H9 (cell line): ENCODE measurements around the gene SPAG17. TPM values are rescaled to one million over a fixed set of nuclear protein-coding genes. Genes with fewer than 3 reads are reported as not detected.
A peak's percentile ranks its signal among the peaks of the same experiment; 100 is the strongest.

ENCODE experiments used
- DNase-seq: peaks from one replicate; pipeline ENCODE4 v3.0.0-alpha.2; 2017
- H2AFZ ChIP-seq: one replicate; pipeline ENCODE4 v1.6.1; 2013; ENCODE audit warnings: mild to moderate bottlenecking, low read length, control low read depth, moderate library complexity
- H2AK5ac ChIP-seq: 2 replicates; pipeline ENCODE4 v1.6.1; 2013; ENCODE audit warnings: low read length, control low read depth, mixed read lengths; ENCODE audit not compliant: insufficient read length
- H2BK120ac ChIP-seq: one replicate; pipeline ENCODE4 v1.6.1; 2013; ENCODE audit warnings: low read depth, mild to moderate bottlenecking, low read length, control low read depth, inconsistent platforms; ENCODE audit not compliant: poor library complexity, severe bottlenecking
- H2BK12ac ChIP-seq: 2 replicates; pipeline ENCODE4 v1.6.1; 2013; ENCODE audit warnings: low read length, control low read depth, mixed read lengths, low read depth; ENCODE audit not compliant: insufficient read length
- H2BK15ac ChIP-seq: 2 replicates; pipeline ENCODE4 v1.6.1; 2013; ENCODE audit warnings: low read depth, low read length, control low read depth
- H2BK20ac ChIP-seq: one replicate; pipeline ENCODE4 v1.6.1; 2013; ENCODE audit warnings: low read depth, mild to moderate bottlenecking, low read length, control low read depth, inconsistent platforms; ENCODE audit not compliant: poor library complexity, severe bottlenecking
- H2BK5ac ChIP-seq: 2 replicates; pipeline ENCODE4 v1.6.1; 2013; ENCODE audit warnings: low read length, control low read depth, mixed read lengths; ENCODE audit not compliant: insufficient read length
- H3K14ac ChIP-seq: 2 replicates; pipeline ENCODE4 v1.6.1; 2013; ENCODE audit warnings: low read length, control low read depth; ENCODE audit not compliant: insufficient read depth
- H3K18ac ChIP-seq: 2 replicates; pipeline ENCODE4 v1.6.1; 2013; ENCODE audit warnings: low read depth, mild to moderate bottlenecking, mixed read lengths, low read length, control low read depth; ENCODE audit not compliant: insufficient read length
- H3K23ac ChIP-seq: 2 replicates; pipeline ENCODE4 v1.6.1; 2013; ENCODE audit warnings: low read length, control low read depth, mixed read lengths, low read depth; ENCODE audit not compliant: insufficient read length
- H3K23me2 ChIP-seq: 2 replicates; pipeline ENCODE4 v1.6.1; 2013; ENCODE audit warnings: low read depth, mild to moderate bottlenecking, mixed read lengths, low read length, control low read depth; ENCODE audit not compliant: insufficient read length, poor library complexity, severe bottlenecking
- H3K27ac ChIP-seq: 2 replicates; pipeline ENCODE4 v1.5.1; 2013; ENCODE audit warnings: low read length, control low read depth, mixed read lengths, low read depth; ENCODE audit not compliant: insufficient read length
- H3K27me3 ChIP-seq: 2 replicates; pipeline ENCODE4 v1.6.1; 2013; ENCODE audit warnings: low read length, control low read depth, inconsistent platforms; ENCODE audit not compliant: insufficient read depth
- H3K4ac ChIP-seq: 2 replicates; pipeline ENCODE4 v1.6.1; 2013; ENCODE audit warnings: low read depth, mild to moderate bottlenecking, control low read depth, inconsistent platforms, low read length, moderate library complexity
- H3K4me1 ChIP-seq: 2 replicates; pipeline ENCODE4 v1.6.1; 2013; ENCODE audit warnings: low read length, control low read depth, inconsistent platforms; ENCODE audit not compliant: insufficient read depth
- H3K4me2 ChIP-seq: 2 replicates; pipeline ENCODE4 v1.6.1; 2013; ENCODE audit warnings: low read length, control low read depth, mixed read lengths; ENCODE audit not compliant: insufficient read length, insufficient read depth
- H3K56ac ChIP-seq: 2 replicates; pipeline ENCODE4 v1.6.1; 2013; ENCODE audit warnings: low read depth, mild to moderate bottlenecking, mixed read lengths, low read length, control low read depth; ENCODE audit not compliant: insufficient read length
- H3K79me1 ChIP-seq: 2 replicates; pipeline ENCODE4 v1.6.1; 2013; ENCODE audit warnings: low read depth, mild to moderate bottlenecking, moderate library complexity, low read length, control low read depth, inconsistent platforms; ENCODE audit not compliant: insufficient read depth, poor library complexity, severe bottlenecking
- H3K79me2 ChIP-seq: 2 replicates; pipeline ENCODE4 v1.6.1; 2013; ENCODE audit warnings: low read length, control low read depth, inconsistent platforms; ENCODE audit not compliant: insufficient read depth
- H3K9ac ChIP-seq: 2 replicates; pipeline ENCODE4 v1.6.1; 2013; ENCODE audit warnings: low read length, control low read depth, mixed read lengths; ENCODE audit not compliant: insufficient read length; ENCODE audit errors: extremely low read depth
- H3K9me3 ChIP-seq: one replicate; pipeline ENCODE4 v1.6.1; 2013; ENCODE audit warnings: low read depth, low read length, inconsistent platforms; ENCODE audit not compliant: control insufficient read depth
- H3T11ph ChIP-seq: one replicate; pipeline ENCODE4 v1.6.1; 2013; ENCODE audit warnings: mild to moderate bottlenecking, low read length, control low read depth, inconsistent platforms
- H4K20me1 ChIP-seq: one replicate; pipeline ENCODE4 v1.6.1; 2013; ENCODE audit not compliant: control insufficient read depth, insufficient read length, insufficient read depth
- H4K5ac ChIP-seq: 2 replicates; pipeline ENCODE4 v1.6.1; 2013; ENCODE audit warnings: low read depth, mild to moderate bottlenecking, mixed read lengths, low read length, control low read depth; ENCODE audit not compliant: insufficient read length
- H4K8ac ChIP-seq: replicated peaks from 2 replicates; pipeline ENCODE4 v1.6.1; 2013; ENCODE audit warnings: low read length, control low read depth, mixed read lengths, low read depth; ENCODE audit not compliant: insufficient read length
- H4K91ac ChIP-seq: 2 replicates; pipeline ENCODE4 v1.6.1; 2013; ENCODE audit warnings: low read depth, mild to moderate bottlenecking, moderate library complexity, mixed read lengths, low read length, control low read depth; ENCODE audit not compliant: insufficient read length
- H3K27ac Mint-ChIP-seq, 3 experiments: 2 replicates in 2 of 3; 3 replicates in 1 of 3; pipeline ENCODE4 v1.8.0; 2020 to 2021; ENCODE audit warnings: mixed read lengths in 3 of 3, mild to moderate bottlenecking in 1 of 3, moderate library complexity in 1 of 3
- H3K27me3 Mint-ChIP-seq: 2 replicates; pipeline ENCODE4 v1.8.0; 2021; ENCODE audit warnings: low read depth, mild to moderate bottlenecking, moderate library complexity, mixed read lengths
- H3K36me3 Mint-ChIP-seq, 3 experiments: 2 replicates in 2 of 3; 3 replicates in 1 of 3; pipeline ENCODE4 v1.8.0; 2020 to 2021; ENCODE audit warnings: low read depth in 3 of 3, mixed read lengths in 3 of 3; ENCODE audit not compliant: insufficient read depth in 1 of 3
- H3K4me1 Mint-ChIP-seq, 2 experiments: 2 replicates each; pipeline ENCODE4 v1.8.0; 2020; ENCODE audit warnings: mixed read lengths in 2 of 2
- H3K4me3 Mint-ChIP-seq, 2 experiments: 2 replicates in 1 of 2; 3 replicates in 1 of 2; pipeline ENCODE4 v1.8.0; 2020 to 2021; ENCODE audit warnings: mild to moderate bottlenecking in 2 of 2, mixed read lengths in 2 of 2, moderate library complexity in 1 of 2
- H3K9me3 Mint-ChIP-seq, 2 experiments: 2 replicates in 1 of 2; 3 replicates in 1 of 2; pipeline ENCODE4 v1.8.0; 2020; ENCODE audit warnings: mild to moderate bottlenecking in 2 of 2, mixed read lengths in 2 of 2, moderate library complexity in 1 of 2
- CTCF ChIP-seq: fragments of 200-600 bp; sonication (generic); conservative IDR thresholded peaks from 3 replicates; pipeline ENCODE4 v1.8.0; 2021; ENCODE audit warnings: antibody characterized with exemption, mild to moderate bottlenecking
- WGBS: extraction: QIAGEN DNeasy Blood & Tissue Kit; methylation state at CpG from one replicate; pipeline ENCODE4 v1.1.7; 2013; ENCODE audit warnings: missing lambda C conversion rate, low lambda C conversion rate, mixed read lengths; ENCODE audit not compliant: insufficient read length; ENCODE audit errors: extremely low coverage; 5-methylcytosine and 5-hydroxymethylcytosine counted together
- total RNA-seq: library from RNA; stranded (reverse); gene quantifications from 2 replicates; pipeline ENCODE4 v1.2.1, GENCODE V29; 2021

The SPAG17 gene
- total RNA-seq, 1 experiment from 2014 or later, result 0.37 TPM

DNA sequence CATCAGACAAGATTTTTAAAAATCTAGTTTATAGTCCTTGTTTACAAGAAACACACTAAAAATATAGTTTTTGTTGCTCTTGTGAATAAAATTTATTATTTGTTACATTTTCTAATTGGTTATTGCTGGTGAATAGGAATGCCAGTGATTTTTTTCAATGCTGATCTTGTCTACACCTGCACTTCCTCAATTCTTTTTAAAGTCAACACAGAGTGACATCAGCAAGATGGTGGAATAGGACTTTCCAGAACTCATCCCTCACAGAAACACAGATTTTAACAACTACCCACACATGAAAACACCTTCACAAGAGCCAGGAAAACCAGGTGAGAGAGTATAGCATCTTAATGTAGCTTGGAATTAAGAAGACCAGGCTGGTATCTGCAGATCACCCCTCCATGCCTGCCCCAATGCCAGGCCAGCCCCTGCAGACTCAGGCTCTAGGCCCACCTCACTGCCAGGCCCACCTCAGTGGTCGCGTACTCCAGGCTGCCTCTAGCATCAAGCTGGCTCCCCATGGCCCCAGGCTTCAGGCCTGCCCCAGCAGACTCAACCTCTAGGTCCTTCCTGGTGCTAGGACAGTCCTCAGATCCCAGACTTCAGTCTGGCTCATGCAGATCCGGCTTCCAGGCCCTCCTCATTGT is 137.9 kb downstream of the SPAG17 start:
- Histone ChIP-seq H3K27ac (no peak overlapping the region), H2BK20ac (no peak overlapping the region), H3K4me2 (no peak overlapping the region), H3K18ac (peak overlapping the region; percentile 30), H4K8ac (no peak overlapping the region), H4K20me1 (no peaks in the 10 kb centered on the region), H3K23me2 (no peaks in the 10 kb centered on the region), H2AK5ac (no peak overlapping the region), H4K5ac (no peak overlapping the region), H2BK5ac (peak overlapping the region; percentile 13), H3K23ac (no peak overlapping the region), H3K14ac (no peak overlapping the region; the same call in 1 of the 2 replicates), H3K9me3 (no peaks in the 10 kb centered on the region), H3K9ac (no peak overlapping the region), H2AFZ (no peak overlapping the region), H2BK120ac (no peak overlapping the region), H2BK12ac (no peak overlapping the region), H3K4me1 (no peaks in the 10 kb centered on the region), H3T11ph (no peak overlapping the region), H4K91ac (no peak overlapping the region), H3K27me3 (no peaks in the 10 kb centered on the region), H3K79me2 (no peaks in the 10 kb centered on the region), H3K4ac (no peak overlapping the region), H2BK15ac (no peak overlapping the region), H3K79me1 (no peaks in the 10 kb centered on the region), H3K56ac (no peak overlapping the region)
- WGBS, result no CpG with 5 or more reads among the region's 3 CpGs
- TF ChIP-seq CTCF, result no peak
- Mint-ChIP-seq H3K9me3 (no peaks in the 10 kb centered on the region), H3K27me3 (no peaks in the 10 kb centered on the region), H3K4me3 (no peak overlapping the region), H3K27ac (no peak overlapping the region), H3K36me3 (no peaks in the 10 kb centered on the region), H3K4me1 (no peaks in the 10 kb centered on the region)
- DNase-seq, result no peak
